ES-I3 (cell line): ENCODE data around the gene SCRT2.

ENCODE experiments used
- H3K36me3 ChIP-seq: 2 replicates; pipeline ENCODE4 v1.6.1; 2013; ENCODE audit warnings: mild to moderate bottlenecking, low read length, control low read depth, moderate library complexity; ENCODE audit not compliant: insufficient read depth
- H3K4me1 ChIP-seq: 2 replicates; pipeline ENCODE4 v1.6.1; 2013; ENCODE audit warnings: mild to moderate bottlenecking, control low read depth, low read length; ENCODE audit not compliant: insufficient read depth
- H3K9ac ChIP-seq: 2 replicates; pipeline ENCODE4 v1.6.1; 2013; ENCODE audit warnings: low read depth, mild to moderate bottlenecking, low read length, moderate library complexity
- H3K9me3 ChIP-seq: 2 replicates; pipeline ENCODE4 v1.6.1; 2013; ENCODE audit warnings: mild to moderate bottlenecking, low read length, moderate library complexity; ENCODE audit not compliant: control insufficient read depth, insufficient read depth

SCRT2 gene

GRCh38 chr20:625360-625932 is 50.2 kb downstream of the SCRT2 start:
- H3K9ac ChIP-seq, result no peak overlapping the region
- no peaks in the 10 kb centered on the region for H3K36me3 ChIP-seq
- no peaks in the 10 kb centered on the region for H3K9me3 ChIP-seq
- peaks cover 20% of the 10 kb centered on the region for H3K4me1 ChIP-seq

DNA sequence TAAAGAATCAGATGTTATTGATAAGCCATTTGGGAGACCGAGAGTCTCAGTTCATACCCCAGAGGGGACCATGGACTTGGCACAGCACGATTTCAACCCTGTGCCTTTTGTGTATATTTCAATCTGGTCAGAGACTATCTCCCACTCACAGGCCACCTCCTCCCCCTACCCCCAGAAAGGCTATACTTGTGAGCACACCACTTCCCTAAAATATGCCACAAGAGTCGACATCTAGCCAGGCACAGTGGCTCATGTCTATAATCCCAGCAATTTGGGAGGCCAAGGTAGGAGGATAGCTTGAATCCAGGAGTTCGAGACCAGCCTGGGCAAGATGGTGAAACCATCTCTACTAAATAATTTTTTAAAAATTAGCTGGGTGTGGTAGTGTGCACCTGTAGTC is 51.9 kb downstream of the SCRT2 start:
- Histone ChIP-seq H3K4me1 (peaks cover 20% of the 10 kb centered on the region), H3K36me3 (no peaks in the 10 kb centered on the region), H3K9ac (no peak overlapping the region), H3K9me3 (no peaks in the 10 kb centered on the region)

- Histone ChIP-seq H3K4me1 (peaks cover 20% of the 10 kb centered on the region), H3K9ac (no peak overlapping the region), H3K9me3 (peaks cover 2% of the 10 kb centered on the region; the same call in 1 of the 2 replicates), H3K36me3 (no peaks in the 10 kb centered on the region)
Observed at GRCh38 chr20:623021-623420, 52.6 kb downstream of the SCRT2 start.

DNA sequence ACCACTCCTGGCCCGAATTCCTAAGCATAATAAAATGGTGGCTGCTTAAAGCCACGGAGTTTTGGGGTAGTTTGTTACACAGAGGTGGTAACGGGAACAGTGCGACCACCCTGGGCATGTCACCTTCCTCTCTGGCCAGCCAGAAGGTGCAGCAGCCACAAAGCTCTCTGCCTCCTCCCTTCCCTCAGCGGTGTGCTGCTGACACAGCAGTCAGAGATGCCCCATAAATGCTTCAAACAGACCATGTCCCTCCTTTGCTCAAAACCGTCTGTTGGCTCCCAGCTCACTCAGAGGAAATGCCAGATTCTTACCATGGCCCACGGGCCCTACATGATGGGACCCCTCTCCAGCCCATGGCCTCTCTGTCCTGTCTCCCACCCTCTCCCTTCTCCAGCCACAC is 53.4 kb downstream of the SCRT2 start:
- no peak overlapping the region for H3K9ac ChIP-seq
- peaks cover 20% of the 10 kb centered on the region for H3K4me1 ChIP-seq
- H3K9me3 ChIP-seq, result peaks cover 6% of the 10 kb centered on the region; the same call in 1 of the 2 replicates
- no peaks in the 10 kb centered on the region for H3K36me3 ChIP-seq

DNA sequence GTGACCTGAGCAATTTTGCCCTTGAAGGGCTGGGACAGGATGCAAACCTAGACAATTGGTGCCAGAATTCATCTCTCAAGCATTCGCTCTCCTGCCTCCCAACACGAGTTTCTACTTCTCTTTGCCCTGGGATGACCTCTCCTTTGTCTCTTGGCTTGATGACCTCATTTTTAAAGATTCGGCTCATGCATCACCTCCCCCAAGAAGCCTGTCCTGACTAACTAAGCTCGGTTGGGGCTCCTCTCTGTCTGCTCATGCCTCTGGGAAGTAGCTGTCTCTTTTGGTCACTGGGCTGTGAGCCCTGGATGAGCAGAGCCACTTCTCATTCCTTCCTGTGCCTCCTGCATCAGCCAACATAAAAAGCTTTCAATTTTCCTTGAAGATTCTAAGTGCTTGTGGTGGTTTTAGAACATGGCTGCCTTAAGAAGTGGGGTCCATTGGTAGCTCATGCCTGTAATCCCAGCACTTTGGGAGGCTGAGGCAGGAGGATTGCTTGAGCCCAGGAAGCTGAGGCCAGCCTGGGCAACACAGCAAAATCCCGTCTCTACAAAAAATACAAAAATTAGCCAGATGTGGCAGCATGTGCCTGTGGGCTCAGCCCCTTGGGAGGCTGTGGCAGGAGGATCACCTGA is 54.4 kb downstream of the SCRT2 start:
- H3K9ac ChIP-seq, result no peak overlapping the region
- peaks cover 6% of the 10 kb centered on the region; the same call in 1 of the 2 replicates for H3K9me3 ChIP-seq
- no peaks in the 10 kb centered on the region for H3K36me3 ChIP-seq
- H3K4me1 ChIP-seq, result peaks cover 20% of the 10 kb centered on the region

GRCh38 chr20:620246-620645 is 55.4 kb downstream of the SCRT2 start:
- no peak overlapping the region for H3K9ac ChIP-seq
- peaks cover 6% of the 10 kb centered on the region; the same call in 1 of the 2 replicates for H3K9me3 ChIP-seq
- H3K36me3 ChIP-seq, result no peaks in the 10 kb centered on the region
- peaks cover 20% of the 10 kb centered on the region for H3K4me1 ChIP-seq

DNA sequence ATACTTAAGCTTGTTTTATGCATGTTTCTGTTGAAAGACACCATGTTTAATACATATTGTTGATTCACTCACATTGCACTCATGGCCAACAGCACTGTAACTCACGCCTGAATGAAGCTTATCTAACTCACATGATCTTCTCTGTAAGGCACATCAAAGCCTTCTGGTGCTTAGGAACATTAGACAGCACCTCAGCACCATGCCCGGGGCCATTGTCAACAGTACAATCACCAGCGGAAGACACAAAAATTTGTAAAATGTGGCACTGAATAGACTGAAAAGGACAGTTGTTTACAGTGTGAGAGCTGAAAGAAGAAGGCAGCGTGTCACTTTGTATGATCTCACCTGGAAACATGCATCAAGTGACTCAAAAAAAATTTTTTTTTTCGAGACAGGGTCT is 56.6 kb downstream of the SCRT2 start:
- Histone ChIP-seq H3K36me3 (no peaks in the 10 kb centered on the region), H3K4me1 (peaks cover 20% of the 10 kb centered on the region), H3K9me3 (peaks cover 6% of the 10 kb centered on the region; the same call in 1 of the 2 replicates), H3K9ac (no peak overlapping the region)

- Histone ChIP-seq H3K9me3 (peaks cover 6% of the 10 kb centered on the region; the same call in 1 of the 2 replicates), H3K9ac (no peak overlapping the region), H3K36me3 (no peaks in the 10 kb centered on the region), H3K4me1 (peaks cover 17% of the 10 kb centered on the region)
Observed at GRCh38 chr20:617934-618690, 57.5 kb downstream of the SCRT2 start.

DNA sequence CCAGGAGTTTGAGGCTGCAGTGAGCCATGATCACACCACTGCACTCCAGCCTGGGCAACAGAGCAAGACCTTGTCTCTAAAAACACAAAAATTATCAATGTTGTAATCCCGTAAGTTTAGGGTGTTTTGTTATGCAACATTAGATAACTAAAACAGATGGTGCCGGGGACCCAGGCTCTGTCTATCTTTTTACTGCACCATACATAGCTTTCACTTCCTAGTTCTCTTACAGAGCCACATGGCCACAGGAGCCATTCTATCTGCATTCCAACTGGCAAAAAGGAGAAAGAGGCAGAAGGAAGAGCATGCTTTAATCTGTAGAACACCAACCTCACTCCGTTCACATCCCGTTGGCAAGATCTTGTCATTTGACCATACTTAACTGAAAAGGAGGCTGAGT is 60.1 kb downstream of the SCRT2 start:
- Histone ChIP-seq H3K9ac (no peak overlapping the region), H3K4me1 (peaks cover 12% of the 10 kb centered on the region), H3K36me3 (no peaks in the 10 kb centered on the region), H3K9me3 (peaks cover 6% of the 10 kb centered on the region; the same call in 1 of the 2 replicates)

- peak overlapping the region; percentile 36; the same call in 1 of the 2 replicates for H3K9ac ChIP-seq
- H3K36me3 ChIP-seq, result no peaks in the 10 kb centered on the region
- peaks cover 16% of the 10 kb centered on the region for H3K4me1 ChIP-seq
Observed at GRCh38 chr20:611843-612185, 63.8 kb downstream of the SCRT2 start.

More at GRCh38 chr20:611843-612185, 63.8 kb downstream of the SCRT2 start:
- H3K9me3 ChIP-seq, result no peaks in the 10 kb centered on the region
